Suprapubic skin (tissue), 4 donors: ENCODE results near the gene ZNF423. TPM values are rescaled to one million over a fixed set of nuclear protein-coding genes. Genes with fewer than 3 reads are reported as not detected.

Source experiments
- DNase-seq, 2 donors: peaks; one replicate each; pipeline ENCODE4 v3.0.0-alpha.2; 2019; ENCODE audit warnings: low spot score in 2 of 2
- H3K27ac ChIP-seq: fragments of 200-600 bp; sonication (generic); one replicate; pipeline ENCODE4 v1.5.1; 2019
- H3K27me3 ChIP-seq: fragments of 200-600 bp; sonication (generic); one replicate; pipeline ENCODE4 v1.5.1; 2019
- H3K36me3 ChIP-seq: fragments of 200-600 bp; sonication (generic); one replicate; pipeline ENCODE4 v1.5.1; 2019
- H3K4me1 ChIP-seq: fragments of 200-600 bp; sonication (generic); one replicate; pipeline ENCODE4 v1.5.1; 2019
- H3K4me3 ChIP-seq: fragments of 200-600 bp; sonication (generic); one replicate; pipeline ENCODE4 v1.5.1; 2019; ENCODE audit warnings: mild to moderate bottlenecking
- H3K9me3 ChIP-seq: fragments of 200-600 bp; sonication (generic); one replicate; pipeline ENCODE4 v1.5.1; 2019
- EP300 ChIP-seq: sonication (generic); formaldehyde crosslinking; IDR thresholded peaks from one replicate; pipeline ENCODE4 v1.6.1; 2017; ENCODE audit warnings: antibody characterized with exemption
- POLR2A ChIP-seq, 2 donors: fragments of 450-650 bp; IDR thresholded peaks; one replicate each; pipeline ENCODE4 v1.6.1; 2017; ENCODE audit warnings: antibody characterized with exemption in 2 of 2, mild to moderate bottlenecking in 2 of 2, moderate library complexity in 2 of 2
- POLR2AphosphoS5 ChIP-seq, 3 donors: sonication (generic); formaldehyde crosslinking; IDR thresholded peaks; one replicate each; pipeline ENCODE4 v1.6.1; 2017; ENCODE audit warnings: antibody characterized with exemption in 3 of 3
- WGBS: methylation state at CpG from one replicate; pipeline ENCODE4 v1.1.5; 2018; 5-methylcytosine and 5-hydroxymethylcytosine counted together
- total RNA-seq, 4 donors: library from RNA; depleted of rRNA; stranded (reverse); fragments of >200 nt; gene quantifications; one replicate each; pipeline ENCODE4 v1.1.0, GENCODE V29; 2016
- TF ChIP-seq, protein P1 (sequence below), 2 donors: fragments of 200-600 bp in 1 of 2; fragments of 450-650 bp in 1 of 2; sonication (generic) in 1 of 2; IDR thresholded peaks; one replicate each; pipeline ENCODE4 v1.5.1; 2016 to 2019; ENCODE audit warnings: antibody characterized with exemption in 2 of 2, mild to moderate bottlenecking in 1 of 2, moderate library complexity in 1 of 2

Gene ZNF423
- total RNA-seq, 4 donors from 2014 or later: 1.3 to 5.3 (median 1.9) TPM

GRCh38 chr16:49706620-49707355 is 149.1 kb downstream of the ZNF423 start:
- H3K4me3 ChIP-seq: no peak overlapping the region
- TF ChIP-seq EP300: no peak
- TF ChIP-seq, protein P1, sequence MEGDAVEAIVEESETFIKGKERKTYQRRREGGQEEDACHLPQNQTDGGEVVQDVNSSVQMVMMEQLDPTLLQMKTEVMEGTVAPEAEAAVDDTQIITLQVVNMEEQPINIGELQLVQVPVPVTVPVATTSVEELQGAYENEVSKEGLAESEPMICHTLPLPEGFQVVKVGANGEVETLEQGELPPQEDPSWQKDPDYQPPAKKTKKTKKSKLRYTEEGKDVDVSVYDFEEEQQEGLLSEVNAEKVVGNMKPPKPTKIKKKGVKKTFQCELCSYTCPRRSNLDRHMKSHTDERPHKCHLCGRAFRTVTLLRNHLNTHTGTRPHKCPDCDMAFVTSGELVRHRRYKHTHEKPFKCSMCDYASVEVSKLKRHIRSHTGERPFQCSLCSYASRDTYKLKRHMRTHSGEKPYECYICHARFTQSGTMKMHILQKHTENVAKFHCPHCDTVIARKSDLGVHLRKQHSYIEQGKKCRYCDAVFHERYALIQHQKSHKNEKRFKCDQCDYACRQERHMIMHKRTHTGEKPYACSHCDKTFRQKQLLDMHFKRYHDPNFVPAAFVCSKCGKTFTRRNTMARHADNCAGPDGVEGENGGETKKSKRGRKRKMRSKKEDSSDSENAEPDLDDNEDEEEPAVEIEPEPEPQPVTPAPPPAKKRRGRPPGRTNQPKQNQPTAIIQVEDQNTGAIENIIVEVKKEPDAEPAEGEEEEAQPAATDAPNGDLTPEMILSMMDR (IDR thresholded peaks at IDR 0.05): no peak
- no peak for TF ChIP-seq POLR2AphosphoS5 (IDR thresholded peaks at IDR 0.05)
- no peak for TF ChIP-seq POLR2A (IDR thresholded peaks at IDR 0.05)
- 98% methylated on average over 11 of the region's 11 CpGs for WGBS
- H3K9me3 ChIP-seq: no peaks in the 10 kb centered on the region
- peaks cover 20% of the 10 kb centered on the region for H3K4me1 ChIP-seq
- H3K27me3 ChIP-seq: no peaks in the 10 kb centered on the region
- no peaks in the 10 kb centered on the region for H3K36me3 ChIP-seq
- DNase-seq: no peak
- no peak overlapping the region for H3K27ac ChIP-seq

DNA sequence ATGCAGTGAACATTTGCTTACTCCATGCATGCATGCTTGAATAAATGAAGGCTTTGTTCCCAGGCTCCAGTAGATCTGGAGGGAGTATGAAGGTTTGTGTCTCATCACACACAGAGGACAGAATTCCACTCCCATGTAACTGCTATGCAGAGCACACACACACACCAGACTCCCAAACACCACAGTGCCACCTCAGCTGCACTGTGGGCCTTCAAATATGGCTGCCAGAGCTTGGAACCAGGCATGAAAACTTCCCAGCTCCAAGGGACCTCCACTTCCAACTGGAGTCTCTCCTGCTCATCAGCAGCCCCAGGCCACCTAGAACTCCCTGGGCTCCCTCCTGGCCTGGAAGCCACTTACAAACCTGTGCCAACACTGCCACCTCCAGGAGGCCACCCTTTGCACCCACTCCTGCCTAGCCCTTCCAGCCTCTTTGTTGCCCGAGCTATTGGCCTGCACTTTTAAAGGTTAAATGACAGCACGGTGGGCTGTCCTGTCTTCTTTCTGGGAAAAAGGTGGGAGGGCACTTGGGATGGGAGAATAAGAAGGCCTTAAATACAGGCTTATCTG is 151.2 kb downstream of the ZNF423 start:
- H3K36me3 ChIP-seq: no peaks in the 10 kb centered on the region

DNA sequence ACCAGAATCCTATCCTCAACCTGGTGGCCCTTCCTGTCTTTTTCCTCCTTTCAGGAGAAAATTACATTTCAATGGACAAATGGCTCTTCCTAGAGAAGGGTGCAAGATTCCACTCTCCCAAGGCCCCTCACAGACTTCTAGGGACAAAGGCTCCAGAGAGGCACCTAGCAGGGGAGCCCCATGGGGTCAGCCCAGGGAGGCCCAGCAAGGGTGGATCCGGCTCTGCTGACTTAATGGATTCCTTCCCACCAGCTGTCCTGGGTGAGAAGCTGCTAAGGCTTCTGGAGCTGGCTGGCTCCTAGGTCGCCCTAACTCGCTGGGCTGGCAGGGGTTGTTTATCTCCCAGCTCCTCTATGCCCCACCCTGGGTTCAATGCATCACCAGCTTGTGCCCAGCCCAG is 152.4 kb downstream of the ZNF423 start:
- 65% methylated on average over 3 of the region's 3 CpGs for WGBS
- no peak overlapping the region for H3K27ac ChIP-seq
- no peaks in the 10 kb centered on the region for H3K9me3 ChIP-seq
- DNase-seq: no peak
- no peak overlapping the region for H3K4me3 ChIP-seq
- no peaks in the 10 kb centered on the region for H3K27me3 ChIP-seq
- H3K4me1 ChIP-seq: peaks cover 53% of the 10 kb centered on the region
- no peak for TF ChIP-seq POLR2A (IDR thresholded peaks at IDR 0.05)
- TF ChIP-seq EP300: no peak
- TF ChIP-seq POLR2AphosphoS5 (IDR thresholded peaks at IDR 0.05): no peak
- TF ChIP-seq, protein P1 (IDR thresholded peaks at IDR 0.05): no peak
- no peaks in the 10 kb centered on the region for H3K36me3 ChIP-seq

More for the DNA sequence above, 151.2 kb downstream of the ZNF423 start:
- Histone ChIP-seq H3K9me3 (no peaks in the 10 kb centered on the region), H3K4me3 (no peak overlapping the region), H3K27me3 (no peaks in the 10 kb centered on the region), H3K27ac (no peak overlapping the region), H3K4me1 (peaks cover 41% of the 10 kb centered on the region)
- TF ChIP-seq POLR2A (IDR thresholded peaks at IDR 0.05) (no peak), EP300 (no peak), POLR2AphosphoS5 (IDR thresholded peaks at IDR 0.05) (no peak)
- TF ChIP-seq, protein P1 (IDR thresholded peaks at IDR 0.05): no peak
- no peak for DNase-seq
- WGBS: 100% methylated on average over 2 of the region's 2 CpGs

DNA sequence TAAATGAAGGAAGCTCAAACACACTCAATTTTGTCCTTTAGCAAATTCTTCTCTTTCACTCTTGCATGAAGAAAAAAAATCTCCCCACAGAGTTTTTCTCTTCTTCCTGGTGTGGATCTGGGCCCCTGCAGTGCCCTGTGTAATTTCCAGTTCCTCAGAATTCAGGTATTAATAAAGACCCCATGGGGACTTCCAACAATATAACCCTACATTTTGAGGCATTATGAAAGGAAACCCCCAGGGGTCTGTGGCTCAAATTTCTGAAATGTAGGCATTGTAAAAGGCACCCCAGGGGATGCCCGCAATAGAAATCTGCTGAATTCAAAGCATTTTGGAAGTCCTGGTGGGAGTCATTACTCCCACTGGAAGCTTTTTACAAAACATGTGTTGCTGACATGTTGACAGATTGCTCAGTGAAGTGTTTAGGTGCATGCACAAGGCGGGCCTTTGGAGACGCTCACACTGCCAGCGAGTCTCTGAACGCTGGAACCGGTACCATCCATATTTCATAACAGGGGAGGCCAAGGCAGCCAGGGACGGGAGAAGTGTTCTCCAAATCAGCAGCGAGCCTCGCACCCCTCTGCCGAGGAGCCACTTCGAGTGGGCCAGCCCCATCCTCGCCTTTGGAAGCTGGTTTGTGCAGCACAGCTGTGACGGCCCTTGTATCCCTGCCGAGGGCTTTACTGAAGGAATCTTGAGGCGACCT is 154.0 kb downstream of the ZNF423 start:
- WGBS: 28% methylated on average over 14 of the region's 15 CpGs
- peak; percentile 86 to 87 for DNase-seq
- peaks cover 54% of the 10 kb centered on the region for H3K4me1 ChIP-seq

GRCh38 chr16:49701065-49701685 is 154.7 kb downstream of the ZNF423 start:
- H3K4me1 ChIP-seq: peaks cover 54% of the 10 kb centered on the region
- H3K9me3 ChIP-seq: no peaks in the 10 kb centered on the region
- no peaks in the 10 kb centered on the region for H3K27me3 ChIP-seq
- TF ChIP-seq POLR2A (IDR thresholded peaks at IDR 0.05) (no peak), POLR2AphosphoS5 (IDR thresholded peaks at IDR 0.05) (no peak), EP300 (no peak)
- TF ChIP-seq, protein P1 (IDR thresholded peaks at IDR 0.05): no peak
- H3K27ac ChIP-seq: peak overlapping the region; percentile 42
- no peak overlapping the region for H3K4me3 ChIP-seq
- no peak for DNase-seq
- H3K36me3 ChIP-seq: no peaks in the 10 kb centered on the region
- 27% methylated on average over 18 of the region's 18 CpGs for WGBS

More for the DNA sequence above, 154.0 kb downstream of the ZNF423 start:
- no peak overlapping the region for H3K4me3 ChIP-seq
- TF ChIP-seq POLR2A (IDR thresholded peaks at IDR 0.05): no peak
- H3K27me3 ChIP-seq: no peaks in the 10 kb centered on the region
- no peaks in the 10 kb centered on the region for H3K9me3 ChIP-seq
- H3K27ac ChIP-seq: peak overlapping the region; percentile 43
- H3K36me3 ChIP-seq: no peaks in the 10 kb centered on the region
